Measurements from ENCODE around the gene TAGAP.
"Not testable (repeated sequence)": the region's sequence is repeated elsewhere in the genome, so short reads cannot be mapped to it uniquely, and the experiment has no call there.

TAGAP gene

GRCh38 chr6:158991017-158991723, 53.6 kb downstream of the TAGAP start:
- no peaks in the 10 kb centered on the region for H3K4me1 ChIP-seq (ENCODE audit: low read length)
- no peaks in the 10 kb centered on the region for H3K36me3 ChIP-seq (replicated peaks; ENCODE audit: insufficient read depth, low read length)
- H3K79me2 ChIP-seq (ENCODE audit: low read length), result no peaks in the 10 kb centered on the region
- no peaks in the 10 kb centered on the region for H4K20me1 ChIP-seq (ENCODE audit: insufficient read depth, low read length)
- no peaks in the 10 kb centered on the region for H3F3A ChIP-seq (ENCODE audit: insufficient read depth, low read length)
- H3K9ac ChIP-seq (ENCODE audit: low read length), result no peak overlapping the region
- no peaks in the 10 kb centered on the region for H3K9me2 ChIP-seq (replicated peaks; ENCODE audit: insufficient read depth, low read length)
- no peak for DNase-seq
- no peaks in the 10 kb centered on the region for H3K9me3 ChIP-seq (replicated peaks; ENCODE audit: insufficient read depth, low read length)
- H3K27me3 ChIP-seq (replicated peaks; ENCODE audit: insufficient read depth, low read length), result no peaks in the 10 kb centered on the region
- H3K4me3 ChIP-seq (ENCODE audit: low read length), result no peak overlapping the region
- no peak overlapping the region for H3K4me2 ChIP-seq (ENCODE audit: low read depth, low read length)
- no peak overlapping the region for H3K27ac ChIP-seq (ENCODE audit: low read length)
- TF ChIP-seq EZH2 (optimal IDR thresholded peaks at IDR 0.05; ENCODE audit: low read depth, low read length) (no peak), CTCF (IDR thresholded peaks at IDR 0.05; ENCODE audit: low read length) (peak; percentile 8; the same call in 1 of the 2 replicates), EZH2phosphoT487 (IDR thresholded peaks at IDR 0.05; ENCODE audit: low read length) (no peak)
- no peak overlapping the region for H2AFZ ChIP-seq (ENCODE audit: low read length)

- H3K9me2 ChIP-seq (replicated peaks; ENCODE audit: insufficient read depth, low read length); H3K79me2 ChIP-seq (ENCODE audit: low read length); DNase-seq; H3K27ac ChIP-seq (ENCODE audit: low read length); H4K20me1 ChIP-seq (ENCODE audit: insufficient read depth, low read length); H3K4me1 ChIP-seq (ENCODE audit: low read length); H2AFZ ChIP-seq (ENCODE audit: low read length); H3K9ac ChIP-seq (ENCODE audit: low read length); H3K36me3 ChIP-seq (replicated peaks; ENCODE audit: insufficient read depth, low read length); H3K27me3 ChIP-seq (replicated peaks; ENCODE audit: insufficient read depth, low read length); H3K4me2 ChIP-seq (ENCODE audit: low read depth, low read length); H3F3A ChIP-seq (ENCODE audit: insufficient read depth, low read length); H3K4me3 ChIP-seq (ENCODE audit: low read length); H3K9me3 ChIP-seq (replicated peaks; ENCODE audit: insufficient read depth, low read length): not testable (repeated sequence)
These were observed 55.1 kb downstream of the TAGAP start for GRCh38 chr6:158989711-158990110.

GRCh38 chr6:158988477-158988876, 56.3 kb downstream of the TAGAP start:
- TF ChIP-seq CTCF (IDR thresholded peaks at IDR 0.05; ENCODE audit: low read length) (no peak), EZH2 (optimal IDR thresholded peaks at IDR 0.05; ENCODE audit: low read depth, low read length) (no peak), EZH2phosphoT487 (IDR thresholded peaks at IDR 0.05; ENCODE audit: low read length) (no peak)
- Histone ChIP-seq H3K27ac (ENCODE audit: low read length) (no peak overlapping the region), H3F3A (ENCODE audit: insufficient read depth, low read length) (no peaks in the 10 kb centered on the region), H3K27me3 (replicated peaks; ENCODE audit: insufficient read depth, low read length) (no peaks in the 10 kb centered on the region), H3K4me3 (ENCODE audit: low read length) (no peak overlapping the region), H2AFZ (ENCODE audit: low read length) (no peak overlapping the region), H3K9ac (ENCODE audit: low read length) (no peak overlapping the region), H3K36me3 (replicated peaks; ENCODE audit: insufficient read depth, low read length) (no peaks in the 10 kb centered on the region), H3K9me3 (replicated peaks; ENCODE audit: insufficient read depth, low read length) (no peaks in the 10 kb centered on the region), H3K4me2 (ENCODE audit: low read depth, low read length) (no peak overlapping the region), H3K9me2 (replicated peaks; ENCODE audit: insufficient read depth, low read length) (no peaks in the 10 kb centered on the region), H4K20me1 (ENCODE audit: insufficient read depth, low read length) (no peaks in the 10 kb centered on the region), H3K79me2 (ENCODE audit: low read length) (no peaks in the 10 kb centered on the region), H3K4me1 (ENCODE audit: low read length) (no peaks in the 10 kb centered on the region)
- no peak for DNase-seq

- no peaks in the 10 kb centered on the region for H3K27me3 ChIP-seq (replicated peaks; ENCODE audit: insufficient read depth, low read length)
- no peak for DNase-seq
- H3K27ac ChIP-seq (ENCODE audit: low read length), result no peak overlapping the region
- H4K20me1 ChIP-seq (ENCODE audit: insufficient read depth, low read length), result no peaks in the 10 kb centered on the region
- H3K9me2 ChIP-seq (replicated peaks; ENCODE audit: insufficient read depth, low read length), result no peaks in the 10 kb centered on the region
- no peak overlapping the region for H3K4me2 ChIP-seq (ENCODE audit: low read depth, low read length)
- no peaks in the 10 kb centered on the region for H3K79me2 ChIP-seq (ENCODE audit: low read length)
- H3K36me3 ChIP-seq (replicated peaks; ENCODE audit: insufficient read depth, low read length), result no peaks in the 10 kb centered on the region
- TF ChIP-seq EZH2 (optimal IDR thresholded peaks at IDR 0.05; ENCODE audit: low read depth, low read length) (no peak), EZH2phosphoT487 (IDR thresholded peaks at IDR 0.05; ENCODE audit: low read length) (no peak), CTCF (IDR thresholded peaks at IDR 0.05; ENCODE audit: low read length) (no peak)
- no peak overlapping the region for H2AFZ ChIP-seq (ENCODE audit: low read length)
- H3K9ac ChIP-seq (ENCODE audit: low read length), result no peak overlapping the region
- no peaks in the 10 kb centered on the region for H3F3A ChIP-seq (ENCODE audit: insufficient read depth, low read length)
- H3K4me1 ChIP-seq (ENCODE audit: low read length), result no peaks in the 10 kb centered on the region
- H3K9me3 ChIP-seq (replicated peaks; ENCODE audit: insufficient read depth, low read length), result no peaks in the 10 kb centered on the region
- no peak overlapping the region for H3K4me3 ChIP-seq (ENCODE audit: low read length)
These were observed 57.1 kb downstream of the TAGAP start for GRCh38 chr6:158987657-158988056.
